Dedifferentiated amniotic fluid mesenchymal stem cell (primary cell): ENCODE data around the gene ANKZF1.

Source experiments
- DNase-seq: peaks from one replicate; pipeline ENCODE4 v3.0.0-alpha.2; 2016; ENCODE audit errors: extremely low spot score

The ANKZF1 gene

DNA sequence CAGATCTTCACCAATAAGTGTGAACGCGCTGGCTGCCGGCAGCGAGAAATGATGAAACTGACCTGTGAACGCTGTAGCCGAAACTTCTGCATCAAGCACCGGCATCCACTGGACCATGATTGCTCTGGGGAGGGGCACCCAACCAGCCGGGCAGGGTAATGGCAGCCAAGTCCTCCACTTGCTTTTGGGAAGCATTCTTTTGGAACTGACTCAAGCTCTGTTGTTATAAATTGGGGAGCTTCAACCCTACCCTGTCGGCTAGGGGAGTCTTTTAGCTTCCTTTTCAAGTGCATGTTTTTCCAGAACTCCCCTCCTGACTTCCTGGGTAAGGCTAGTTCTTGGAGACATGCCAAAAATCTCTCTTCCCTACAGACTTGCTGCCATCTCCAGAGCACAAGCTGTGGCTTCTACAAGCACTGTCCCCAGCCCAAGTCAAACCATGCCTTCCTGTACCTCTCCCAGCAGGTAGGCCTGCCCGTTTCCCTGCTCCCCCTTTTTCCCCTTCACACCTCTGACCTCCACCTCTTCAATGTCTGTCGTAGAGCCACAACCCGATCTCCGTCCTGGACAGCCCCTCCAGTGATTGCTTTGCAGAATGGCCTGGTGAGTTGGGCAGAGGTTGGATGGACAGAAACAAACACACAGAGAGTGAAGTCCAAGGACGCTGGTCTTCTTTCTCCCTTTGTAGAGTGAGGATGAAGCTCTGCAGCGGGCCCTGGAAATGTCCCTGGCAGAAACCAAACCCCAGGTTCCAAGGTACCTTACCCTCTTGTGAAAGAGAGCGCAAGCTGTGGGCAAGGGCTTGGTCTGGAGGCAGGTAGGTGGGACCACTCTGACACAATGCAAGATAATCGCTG is 21.5 kb upstream of the ANKZF1 start:
- DNase-seq = peak; percentile 27

DNA sequence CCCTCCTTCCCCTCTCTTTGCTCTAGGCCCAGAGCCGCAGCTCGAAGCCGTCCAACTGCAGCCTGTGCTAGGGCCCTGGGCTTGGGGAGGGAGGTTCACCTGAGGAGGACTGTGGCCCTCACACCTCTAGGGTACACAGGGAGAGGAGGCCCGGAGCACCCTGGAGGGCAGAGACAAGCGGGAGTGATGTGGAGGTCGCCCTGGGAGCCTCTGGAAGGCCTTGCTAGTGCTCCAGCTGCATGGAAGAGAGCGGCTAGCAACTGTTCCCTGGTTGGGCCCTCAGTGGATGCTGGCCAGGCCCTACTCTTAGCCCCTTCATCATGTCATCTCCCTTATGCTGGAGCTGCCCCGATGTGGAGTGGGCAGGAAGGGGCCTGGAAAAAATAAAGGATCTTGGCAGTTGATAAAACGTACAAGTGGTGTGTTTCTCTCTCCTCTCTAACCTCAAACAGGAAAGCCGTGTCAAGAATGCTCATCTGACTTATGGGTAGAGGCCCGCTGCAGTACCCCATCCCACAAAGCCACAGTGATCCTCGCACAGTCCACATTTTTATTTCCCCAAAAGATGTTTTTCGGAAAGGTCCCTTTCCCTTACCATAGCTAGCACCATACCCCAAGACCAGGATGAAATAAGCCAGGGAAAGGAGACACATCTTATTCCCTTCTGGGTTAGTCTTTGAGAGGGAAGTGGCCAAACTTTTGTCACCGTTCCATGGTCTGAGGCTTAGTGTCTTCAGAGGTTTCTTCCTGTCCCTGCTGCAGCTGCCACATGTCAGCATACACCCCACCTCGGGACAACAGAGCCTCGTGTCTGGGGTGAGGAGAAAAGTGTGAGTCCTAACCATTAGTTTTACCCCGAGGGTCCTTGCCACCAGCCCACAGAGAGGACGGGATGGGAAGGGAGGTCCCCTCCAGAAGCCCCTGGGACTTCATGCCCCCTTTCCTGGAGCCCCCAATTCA is 20.1 kb upstream of the ANKZF1 start:
- no peak for DNase-seq

DNA sequence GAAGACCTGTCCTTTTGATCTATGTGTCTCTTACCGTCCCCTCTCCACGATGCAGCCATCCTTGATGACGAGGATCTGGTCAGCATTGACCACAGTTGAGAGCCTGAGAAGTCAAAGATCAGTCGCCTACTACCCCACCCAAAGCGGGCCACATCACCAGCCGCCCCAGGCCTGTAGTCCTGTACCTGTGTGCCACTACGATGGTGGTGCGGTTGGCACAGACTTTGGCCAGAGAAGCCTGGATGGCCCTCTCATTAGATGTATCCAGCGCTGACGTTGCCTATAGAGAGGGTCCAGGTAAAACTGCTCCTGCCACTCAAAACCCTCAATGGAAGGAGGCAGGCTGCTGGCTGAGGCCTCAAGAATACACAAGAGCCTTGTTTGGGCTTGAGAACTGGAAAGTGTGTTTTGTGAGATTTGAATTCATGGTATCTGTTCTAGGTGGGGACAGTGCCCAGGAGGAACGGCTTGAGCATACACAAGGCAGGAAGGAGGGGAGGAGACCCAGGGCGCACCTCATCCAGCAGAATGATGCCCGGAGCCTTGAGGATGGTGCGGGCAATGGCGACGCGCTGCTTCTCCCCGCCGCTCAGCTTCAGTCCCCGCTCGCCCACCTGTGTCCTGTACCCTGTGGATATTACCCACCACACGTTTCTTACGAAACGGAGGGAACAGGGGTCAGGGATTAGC is 19.3 kb upstream of the ANKZF1 start:
- DNase-seq = no peak

DNA sequence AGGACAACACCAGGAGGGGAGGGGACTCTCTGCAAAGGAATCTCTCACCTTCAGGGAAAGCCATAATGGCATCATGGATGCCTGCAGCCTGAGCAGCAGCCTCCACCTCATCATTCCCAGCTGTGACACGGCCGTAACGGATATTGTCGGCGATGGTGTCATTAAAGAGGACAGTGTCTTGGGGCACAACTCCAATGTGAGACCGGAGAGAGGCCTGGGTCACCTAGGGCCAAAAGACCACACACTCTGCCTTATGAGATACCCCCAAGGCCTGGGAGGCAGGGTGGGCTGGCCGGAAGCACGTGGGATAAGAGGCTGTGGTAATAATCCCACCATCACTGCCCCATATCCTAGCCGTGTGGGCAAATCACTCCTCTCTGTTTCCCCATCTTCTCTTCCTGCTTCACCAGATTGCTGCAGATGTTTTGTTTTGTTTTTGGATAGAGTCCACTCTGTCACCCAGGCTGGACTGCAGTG is 18.7 kb upstream of the ANKZF1 start:
- no peak for DNase-seq

DNA sequence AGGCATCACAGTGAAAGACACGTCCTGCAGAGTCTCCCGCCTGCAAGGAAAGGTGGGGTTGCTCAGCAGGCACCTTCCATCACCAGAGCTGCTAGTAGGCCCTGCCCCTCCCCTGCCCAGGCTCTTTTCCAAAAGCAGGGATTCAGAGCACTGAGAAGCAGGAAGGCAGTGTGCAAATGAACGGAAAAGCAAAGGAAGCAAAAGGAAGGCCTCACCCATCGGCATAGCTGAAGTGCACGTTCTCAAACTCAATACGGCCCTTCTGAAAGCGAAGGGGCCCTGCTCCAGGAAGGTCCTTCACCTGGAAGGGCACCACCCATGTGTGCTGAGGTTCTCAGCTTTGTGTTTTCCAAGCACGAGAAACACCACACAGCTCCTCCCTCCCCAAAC is 16.6 kb upstream of the ANKZF1 start:
- no peak for DNase-seq

DNA sequence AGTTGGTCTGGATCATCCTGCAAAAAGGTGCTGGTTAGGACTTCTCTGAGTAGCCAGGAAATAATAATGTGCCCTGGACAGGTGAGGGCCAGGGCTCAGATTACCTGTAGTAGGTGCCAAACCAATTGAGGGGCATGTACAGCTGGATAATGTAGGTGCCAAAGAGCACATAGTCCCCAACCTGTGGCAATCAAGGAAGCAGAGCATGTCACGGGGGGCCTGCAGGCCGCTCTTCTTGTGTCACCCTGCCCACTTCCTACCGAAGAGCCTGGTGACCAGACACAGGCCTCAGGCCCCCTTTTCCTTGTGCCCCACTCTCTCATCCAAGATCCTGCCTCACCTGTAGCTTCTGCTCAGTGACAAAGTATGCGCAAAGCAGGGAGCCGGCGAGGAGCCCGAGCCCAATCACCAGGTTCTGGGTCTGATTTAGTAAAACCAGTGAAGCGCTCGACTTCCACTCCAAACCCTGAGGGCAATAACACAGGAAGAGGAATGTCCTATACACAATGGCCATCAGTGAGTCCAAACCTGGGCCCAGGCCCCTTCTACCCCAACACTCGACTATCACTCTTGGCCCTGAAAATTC is 16.0 kb upstream of the ANKZF1 start:
- DNase-seq = no peak

DNA sequence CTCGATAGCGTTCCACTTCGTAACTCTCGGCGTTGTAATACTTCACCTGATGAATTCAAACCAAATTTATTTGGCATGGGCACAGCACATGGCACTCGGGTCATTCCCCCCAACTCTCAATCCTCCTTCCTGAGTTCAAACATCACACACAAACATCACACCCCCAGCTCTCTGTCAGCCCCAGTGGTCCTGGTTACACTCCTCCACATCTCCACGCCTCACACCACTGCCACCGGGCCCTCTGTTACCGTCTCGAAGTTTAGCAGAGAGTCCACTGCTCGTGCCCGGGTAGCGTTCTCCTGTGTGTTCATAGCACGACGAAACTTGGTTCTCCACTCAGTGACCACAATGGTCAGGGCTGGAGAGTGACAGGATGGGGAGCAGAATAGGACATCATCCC is 15.5 kb upstream of the ANKZF1 start:
- no peak for DNase-seq

DNA sequence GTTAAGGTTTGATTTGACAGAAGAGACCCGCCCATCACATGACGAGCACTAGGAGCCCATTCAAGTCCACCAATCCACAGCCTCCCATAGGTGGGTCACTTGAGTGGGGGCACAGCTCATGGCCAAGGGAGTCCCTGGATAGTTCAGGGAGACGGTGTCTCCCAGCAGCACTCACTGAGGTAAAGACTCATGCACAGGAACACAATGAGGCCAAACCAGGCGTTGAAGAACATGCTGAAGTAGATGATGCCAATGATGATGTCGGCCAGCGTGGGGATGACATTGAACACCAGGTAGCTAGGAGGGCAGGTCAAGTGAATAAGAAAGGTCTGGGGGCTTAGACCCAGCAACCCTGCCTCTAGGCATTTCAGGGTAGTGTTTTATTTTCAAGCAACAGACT is 14.8 kb upstream of the ANKZF1 start:
- DNase-seq = no peak

DNA sequence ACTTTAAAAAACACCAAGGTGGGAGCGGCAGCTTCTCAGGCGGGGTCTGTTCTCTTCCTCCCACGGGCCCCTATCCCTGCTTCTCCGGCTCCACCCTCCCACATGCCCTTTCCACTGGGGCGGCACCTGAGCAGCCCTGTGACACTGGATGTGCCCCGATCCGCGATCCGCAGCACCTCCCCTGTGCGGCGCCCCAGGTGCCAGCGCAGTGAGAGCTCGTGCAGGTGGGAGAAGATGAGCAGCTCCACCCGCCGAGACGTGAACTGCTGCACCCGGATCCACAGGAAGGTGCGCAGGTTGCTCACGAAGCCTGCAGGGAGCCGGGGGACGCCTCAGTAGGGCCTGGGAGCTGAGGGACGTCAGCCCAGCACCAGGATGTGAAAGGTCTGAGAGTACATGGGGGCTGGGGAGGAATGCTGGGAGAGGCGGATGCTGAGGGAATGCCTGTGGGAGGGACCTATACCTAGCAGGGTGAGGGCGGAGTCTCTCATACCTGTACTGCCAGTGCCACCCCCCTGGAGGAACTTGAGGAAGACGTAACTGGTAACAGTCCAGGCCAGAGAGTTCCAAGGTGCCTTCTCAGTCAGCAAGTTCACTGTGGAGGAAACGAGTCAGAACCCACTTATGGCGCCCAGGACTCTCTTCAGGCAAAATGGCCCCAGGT is 13.6 kb upstream of the ANKZF1 start:
- DNase-seq = no peak

DNA sequence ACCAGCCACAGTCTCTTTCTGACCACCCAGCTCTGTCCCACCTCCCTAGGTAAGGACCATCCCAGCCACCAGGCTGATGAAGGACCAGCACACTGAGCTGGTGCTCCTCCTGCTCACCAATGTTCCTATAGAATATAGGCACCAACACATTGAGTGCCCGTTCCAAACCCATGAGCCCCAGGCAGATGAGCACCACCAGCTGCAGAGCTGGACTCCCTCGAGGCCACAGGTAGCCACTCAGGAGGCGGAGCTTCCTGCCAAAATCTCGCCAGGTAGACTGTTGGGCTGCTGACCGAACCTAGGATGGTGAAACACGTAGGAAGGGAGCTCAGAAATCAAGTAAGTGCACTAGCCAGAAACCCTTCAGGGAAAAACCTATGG is 13.1 kb upstream of the ANKZF1 start:
- no peak for DNase-seq

DNA sequence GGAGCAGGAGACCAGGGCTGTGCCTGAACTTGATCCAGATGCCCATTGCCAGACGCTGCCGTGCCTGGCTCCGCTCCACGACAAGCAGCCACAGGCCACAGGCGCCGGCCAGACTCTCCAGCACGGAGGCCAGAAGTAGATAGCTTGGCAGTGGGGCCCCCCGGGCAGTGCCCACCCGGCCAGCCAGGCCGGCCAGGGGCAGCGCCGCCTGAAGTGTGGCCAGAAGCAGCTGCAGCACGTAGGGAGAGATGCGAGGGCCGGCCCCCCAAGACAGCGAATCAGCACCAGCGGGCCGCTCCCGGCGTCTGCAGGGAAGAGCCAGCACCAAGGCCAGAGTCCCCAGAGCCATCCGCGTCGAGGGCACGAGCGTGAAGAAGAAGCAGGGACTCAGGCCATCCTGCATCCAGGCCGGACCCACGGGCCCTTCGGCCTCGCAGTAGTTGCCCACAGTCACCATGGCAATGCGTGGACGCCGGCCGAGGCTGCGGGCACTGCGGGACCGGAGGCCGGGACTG is 11.3 kb upstream of the ANKZF1 start:
- DNase-seq = peak; percentile 70

DNA sequence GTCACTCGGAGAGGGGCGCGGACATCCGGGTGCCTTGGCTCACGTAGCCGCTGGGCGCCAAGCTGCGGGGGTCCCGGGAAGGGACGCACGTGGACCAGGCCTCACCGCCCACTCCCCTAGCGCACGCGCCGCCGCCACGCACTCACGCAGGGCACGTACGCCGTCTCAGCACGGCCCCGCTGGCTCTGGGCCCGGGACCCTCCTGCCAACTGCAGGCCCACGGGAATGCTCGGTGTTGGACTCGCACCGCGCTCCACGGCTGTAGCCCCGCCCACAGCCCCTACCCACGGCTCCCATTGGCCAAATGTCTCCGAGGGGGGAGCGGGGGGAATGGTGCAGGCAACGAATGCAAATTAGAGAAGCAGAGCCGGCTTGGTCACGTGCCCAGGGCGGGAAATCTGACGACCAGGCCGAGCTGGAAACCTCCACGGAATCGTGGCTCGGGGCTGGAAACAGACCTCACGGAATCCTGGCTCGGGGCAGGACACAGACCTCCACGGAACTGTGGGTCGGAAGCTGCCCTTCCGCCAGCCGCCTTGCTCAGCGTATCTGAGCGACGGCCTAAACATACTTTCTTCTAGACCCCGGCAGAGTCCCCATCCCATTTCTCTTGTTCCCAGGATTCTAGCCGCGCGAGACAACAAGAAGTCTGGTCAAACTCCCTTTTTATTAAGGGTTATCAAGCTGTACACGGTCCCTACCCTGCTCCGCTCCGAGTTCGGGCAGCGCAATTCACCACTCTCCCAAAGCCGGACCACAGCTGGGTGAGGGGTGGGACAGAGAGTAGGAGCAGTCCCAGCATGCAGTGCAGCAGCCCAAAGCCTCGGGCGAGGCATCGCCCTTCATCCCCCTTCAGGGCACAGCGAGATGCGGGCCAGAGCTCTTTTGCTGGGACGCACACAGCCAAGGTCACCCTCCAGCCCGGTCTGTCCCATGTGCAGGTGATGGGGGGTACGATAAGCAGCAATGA is 10.6 kb upstream of the ANKZF1 start, which contains the start of gene ABCB6:
Gene ABCB6, minus strand, starts transcription at position 227 of the 970 bp plus-strand sequence. CDS start 285 bp downstream, outside the sequence.
- DNase-seq = peak; percentile 95

DNA sequence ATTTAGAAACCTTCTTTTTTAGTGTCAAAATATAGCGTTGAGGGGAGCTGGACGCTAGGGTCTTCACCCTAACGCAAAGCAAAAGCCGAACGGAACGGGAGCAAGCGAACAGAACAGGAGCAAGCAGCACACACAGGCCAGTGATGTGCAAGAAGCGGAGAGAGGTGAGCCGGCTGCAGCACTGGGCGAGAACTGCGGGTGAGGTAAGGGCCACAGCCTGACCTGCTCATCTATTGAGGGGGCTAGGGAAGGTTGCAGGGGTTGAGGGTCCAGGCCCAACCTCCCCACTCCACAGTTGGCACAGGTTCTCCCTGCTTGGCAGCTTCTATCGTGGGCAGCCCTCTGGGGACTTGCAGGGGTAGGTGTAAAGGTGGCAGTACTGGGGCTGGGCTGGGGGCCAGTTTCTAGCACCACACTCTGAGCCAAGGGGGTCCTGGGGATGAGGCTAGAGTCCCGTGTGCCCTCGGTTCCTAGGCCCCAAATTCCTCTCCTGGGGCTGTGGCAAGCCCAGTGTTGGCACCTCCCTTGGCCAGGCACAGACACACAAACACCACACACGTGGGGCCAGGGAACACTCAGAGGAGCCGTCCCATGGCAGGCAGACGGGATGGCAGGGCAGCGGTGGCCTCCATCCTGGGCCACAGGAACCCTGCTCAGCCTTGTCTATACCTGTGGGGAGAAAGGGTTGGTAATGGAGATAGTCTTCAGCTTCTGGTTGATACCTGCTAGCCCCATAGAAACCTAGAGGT is 9.6 kb upstream of the ANKZF1 start:
- DNase-seq = no peak

DNA sequence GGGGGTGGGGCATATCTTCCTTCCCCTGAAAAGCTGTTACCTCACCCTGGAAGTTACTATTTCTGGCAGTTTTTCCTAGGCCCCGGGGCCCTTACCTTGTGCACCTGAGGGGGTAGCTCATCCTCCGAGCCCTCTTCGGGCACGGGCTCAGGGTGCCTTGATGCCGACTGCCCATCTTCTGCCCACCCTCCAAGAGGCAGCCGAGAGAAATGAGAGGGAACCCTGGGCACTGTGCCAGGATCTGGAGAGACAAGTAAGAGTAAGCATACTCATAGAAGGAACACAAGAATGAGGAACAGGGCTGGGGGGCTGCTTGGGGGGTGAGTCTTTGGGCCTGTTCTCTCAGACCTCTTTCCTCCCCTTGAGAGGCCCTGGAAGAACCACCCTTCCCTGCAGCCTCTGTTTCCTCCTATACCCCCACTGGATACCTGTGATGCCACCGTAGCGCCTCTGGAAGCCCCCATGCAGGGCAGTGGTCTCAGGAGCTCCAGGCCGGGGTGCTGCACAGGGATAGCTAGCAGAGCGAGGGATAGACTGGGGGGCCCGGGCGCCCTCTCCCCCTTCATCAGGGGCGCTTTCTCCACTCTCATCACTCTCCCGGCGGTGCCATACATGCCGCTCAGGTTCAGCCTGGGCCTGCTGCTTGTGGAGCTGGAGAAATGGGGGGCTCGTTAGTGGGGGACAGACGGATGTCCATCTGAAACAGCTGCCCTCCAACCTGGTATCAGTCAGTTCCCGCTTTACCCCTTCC is 8.8 kb upstream of the ANKZF1 start:
- no peak for DNase-seq

DNA sequence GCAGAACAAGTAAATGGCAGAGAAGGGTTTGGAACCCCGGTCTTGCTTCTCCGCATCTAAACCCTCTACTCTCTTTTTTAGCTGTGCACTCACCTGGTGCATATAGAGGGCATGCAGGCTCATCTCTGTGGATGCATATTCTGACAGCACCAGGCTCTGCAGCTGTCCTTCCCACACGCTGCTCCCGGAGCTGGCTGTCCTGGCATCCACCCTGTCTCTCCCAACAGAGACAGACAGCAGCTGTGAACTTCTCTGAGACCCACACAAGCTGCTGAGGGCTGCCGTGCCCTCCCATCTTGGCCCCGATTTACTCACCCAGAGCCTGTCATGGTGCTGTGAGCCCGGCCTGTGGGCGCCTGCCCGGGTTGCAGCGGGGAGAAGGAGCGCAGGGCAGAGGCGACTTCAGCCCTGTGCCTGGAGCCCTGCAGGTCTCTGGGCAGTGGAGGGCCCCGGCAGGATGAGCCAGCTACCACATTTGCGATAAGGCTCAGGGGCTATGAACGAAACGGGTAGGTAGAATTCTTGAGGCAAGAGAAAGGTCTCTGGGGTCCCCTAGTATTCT is 7.6 kb upstream of the ANKZF1 start:
- DNase-seq = no peak

DNA sequence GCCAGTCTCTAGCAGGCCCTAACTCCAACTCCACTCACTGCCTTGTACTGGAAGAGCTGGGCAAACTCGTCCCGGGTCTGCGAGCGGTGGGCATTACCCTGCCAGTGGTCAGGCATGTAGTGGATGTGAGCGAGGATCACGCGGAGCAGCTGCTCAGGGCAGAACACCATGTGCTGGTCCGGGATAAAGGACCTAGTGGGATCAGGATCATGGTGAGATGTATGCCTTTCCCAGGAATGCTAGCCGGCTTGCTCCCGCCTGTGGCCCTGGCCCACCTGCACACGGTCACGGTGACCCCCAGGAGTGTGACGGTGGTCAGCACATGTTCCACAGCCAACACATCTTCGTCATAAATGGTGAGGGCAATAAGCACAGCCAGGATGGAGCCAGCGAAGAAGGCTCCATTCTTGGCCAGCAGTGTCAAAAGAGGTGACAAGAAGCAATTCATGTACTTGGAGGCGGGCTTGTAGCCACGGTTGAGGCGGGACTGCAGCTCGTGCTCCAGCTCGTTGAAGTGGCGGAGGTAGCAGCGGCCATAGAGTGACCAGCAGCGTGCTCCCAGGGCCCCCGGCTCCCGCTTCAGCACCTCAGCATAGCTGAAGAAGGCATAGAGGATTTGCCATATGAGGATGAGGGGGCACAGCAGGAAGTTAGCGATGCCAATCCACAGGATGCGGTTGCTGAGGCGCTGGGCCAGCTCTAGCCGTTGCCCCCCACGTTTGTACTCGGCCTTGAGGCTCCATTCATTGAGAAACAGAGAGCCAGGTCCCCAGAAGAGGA is 5.6 kb upstream of the ANKZF1 start:
- no peak for DNase-seq

DNA sequence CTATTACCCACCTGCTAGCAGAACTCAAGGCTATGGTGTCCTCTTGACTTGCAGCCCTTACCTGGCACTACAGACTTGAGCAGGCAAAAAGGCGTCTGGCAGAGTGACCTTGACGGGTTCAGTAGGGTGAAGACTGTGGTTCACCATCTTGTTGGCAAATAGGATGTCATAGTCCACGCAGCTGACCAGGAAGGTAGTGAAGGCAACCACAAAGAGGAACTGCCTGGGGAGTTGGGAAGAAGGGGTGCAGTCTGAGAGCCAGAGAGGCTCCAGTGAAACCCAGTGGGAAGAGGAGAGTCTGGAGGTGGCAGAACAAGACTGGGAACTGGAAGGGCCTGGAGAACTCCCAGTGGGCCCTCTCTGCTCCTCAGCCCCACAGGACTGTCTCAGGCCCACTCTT is 4.3 kb upstream of the ANKZF1 start:
- DNase-seq = no peak
